Measurements from ENCODE around the gene NDEL1.

Gene NDEL1

DNA sequence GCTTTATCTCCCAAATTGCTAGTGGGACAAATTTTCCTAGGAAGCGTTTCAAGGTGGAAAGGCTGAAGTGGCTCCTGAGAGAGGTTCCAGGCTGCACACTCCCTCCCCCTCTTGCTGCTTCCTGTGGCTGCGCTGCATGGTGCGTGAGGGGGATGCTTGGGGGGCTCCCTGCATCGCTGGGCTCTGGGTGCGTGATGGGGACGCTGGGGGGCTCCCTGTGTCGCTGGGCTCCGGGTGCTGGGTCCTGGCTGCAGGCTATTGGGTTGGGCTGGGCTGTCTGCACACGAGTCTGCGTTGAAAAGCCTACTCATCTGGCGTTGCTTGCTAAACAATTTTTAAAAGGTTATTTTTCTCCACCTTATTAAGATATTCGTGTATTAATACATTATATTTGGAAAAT, 30.1 kb downstream of the NDEL1 start:
- ChIA-PET POLR2A (no interaction called here), CTCF (interaction anchor here (1.1 kb wide), 1 partner anchor 281 kb away, joined by 3 read pairs; no protein-coding TSS in a partner anchor)
- H3K27ac ChIP-seq (ENCODE audit: extremely low read depth, low read depth, low read length) = no peak overlapping the region

DNA sequence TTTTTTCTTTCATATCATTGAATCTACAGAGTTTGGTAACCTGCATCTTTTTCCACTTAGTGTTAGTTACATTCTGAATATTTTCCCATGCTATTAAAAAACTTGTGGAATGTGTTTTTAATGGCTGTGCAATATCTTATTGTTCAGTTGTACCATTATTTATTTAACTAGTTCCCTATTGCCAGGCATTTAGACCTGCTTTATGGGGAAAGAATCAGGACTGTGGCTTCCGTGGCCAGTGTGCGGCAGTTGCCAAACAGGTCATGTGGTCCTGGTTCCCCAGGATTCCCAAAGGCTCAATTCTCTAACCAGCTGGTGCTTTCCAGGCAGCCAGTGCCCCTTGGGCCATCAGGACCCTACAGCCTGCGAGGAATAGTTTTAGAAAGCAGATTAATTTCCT, 30.8 kb downstream of the NDEL1 start:
- ChIA-PET POLR2A (no interaction called here), CTCF (no interaction called here)
- TF ChIP-seq ZNF302 (tag by site-specific recombination; IDR thresholded peaks at IDR 0.05; ENCODE audit: low read depth) (no peak), ZNF112 (tag by site-specific recombination; IDR thresholded peaks at IDR 0.05) (no peak), ZNF48 (tag by site-specific recombination; IDR thresholded peaks at IDR 0.05) (no peak), ZNF23 (tag by site-specific recombination; IDR thresholded peaks at IDR 0.05; ENCODE audit: borderline replicate concordance) (no peak), ZNF202 (tag by site-specific recombination; IDR thresholded peaks at IDR 0.05; ENCODE audit: borderline replicate concordance) (no peak)
- TF ChIP-seq, protein P1, sequence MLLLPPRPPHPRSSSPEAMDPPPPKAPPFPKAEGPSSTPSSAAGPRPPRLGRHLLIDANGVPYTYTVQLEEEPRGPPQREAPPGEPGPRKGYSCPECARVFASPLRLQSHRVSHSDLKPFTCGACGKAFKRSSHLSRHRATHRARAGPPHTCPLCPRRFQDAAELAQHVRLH (tag by site-specific recombination; IDR thresholded peaks at IDR 0.05) = no peak
- TF ChIP-seq, protein P2, sequence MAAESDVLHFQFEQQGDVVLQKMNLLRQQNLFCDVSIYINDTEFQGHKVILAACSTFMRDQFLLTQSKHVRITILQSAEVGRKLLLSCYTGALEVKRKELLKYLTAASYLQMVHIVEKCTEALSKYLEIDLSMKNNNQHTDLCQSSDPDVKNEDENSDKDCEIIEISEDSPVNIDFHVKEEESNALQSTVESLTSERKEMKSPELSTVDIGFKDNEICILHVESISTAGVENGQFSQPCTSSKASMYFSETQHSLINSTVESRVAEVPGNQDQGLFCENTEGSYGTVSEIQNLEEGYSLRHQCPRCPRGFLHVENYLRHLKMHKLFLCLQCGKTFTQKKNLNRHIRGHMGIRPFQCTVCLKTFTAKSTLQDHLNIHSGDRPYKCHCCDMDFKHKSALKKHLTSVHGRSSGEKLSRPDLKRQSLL (tag by site-specific recombination; IDR thresholded peaks at IDR 0.05) = no peak
- Histone ChIP-seq H3K27ac (ENCODE audit: extremely low read depth, low read depth, low read length) (no peak overlapping the region), H3K36me3 (ENCODE audit: control insufficient read depth in 2 of 2, insufficient read depth in 1 of 2, low read length in 2 of 2) (peaks cover 4 to 83% of the 10 kb centered on the region in 2 experiments), H3K9me3 (ENCODE audit: control insufficient read depth, insufficient read depth, low read depth, low read length) (no peaks in the 10 kb centered on the region), H3K4me1 (ENCODE audit: control insufficient read depth, insufficient read depth, low read length) (no peaks in the 10 kb centered on the region), H3K4me3 (ENCODE audit: low read depth, low read length) (no peak overlapping the region)

More for the DNA sequence above, 30.1 kb downstream of the NDEL1 start:
- Histone ChIP-seq H3K9me3 (ENCODE audit: control insufficient read depth, insufficient read depth, low read depth, low read length) (no peaks in the 10 kb centered on the region), H3K36me3 (ENCODE audit: control insufficient read depth in 2 of 2, insufficient read depth in 1 of 2, low read length in 2 of 2) (peaks cover 11 to 85% of the 10 kb centered on the region in 2 experiments), H3K4me1 (ENCODE audit: control insufficient read depth, insufficient read depth, low read length) (no peaks in the 10 kb centered on the region), H3K4me3 (ENCODE audit: low read depth, low read length) (no peak overlapping the region)
- TF ChIP-seq ZNF600 (tag by site-specific recombination; IDR thresholded peaks at IDR 0.05) (no peak), ZNF302 (tag by site-specific recombination; IDR thresholded peaks at IDR 0.05; ENCODE audit: low read depth) (no peak), KLF9 (tag by site-specific recombination; IDR thresholded peaks at IDR 0.05; ENCODE audit: low read depth) (no peak)
- TF ChIP-seq, protein P3, sequence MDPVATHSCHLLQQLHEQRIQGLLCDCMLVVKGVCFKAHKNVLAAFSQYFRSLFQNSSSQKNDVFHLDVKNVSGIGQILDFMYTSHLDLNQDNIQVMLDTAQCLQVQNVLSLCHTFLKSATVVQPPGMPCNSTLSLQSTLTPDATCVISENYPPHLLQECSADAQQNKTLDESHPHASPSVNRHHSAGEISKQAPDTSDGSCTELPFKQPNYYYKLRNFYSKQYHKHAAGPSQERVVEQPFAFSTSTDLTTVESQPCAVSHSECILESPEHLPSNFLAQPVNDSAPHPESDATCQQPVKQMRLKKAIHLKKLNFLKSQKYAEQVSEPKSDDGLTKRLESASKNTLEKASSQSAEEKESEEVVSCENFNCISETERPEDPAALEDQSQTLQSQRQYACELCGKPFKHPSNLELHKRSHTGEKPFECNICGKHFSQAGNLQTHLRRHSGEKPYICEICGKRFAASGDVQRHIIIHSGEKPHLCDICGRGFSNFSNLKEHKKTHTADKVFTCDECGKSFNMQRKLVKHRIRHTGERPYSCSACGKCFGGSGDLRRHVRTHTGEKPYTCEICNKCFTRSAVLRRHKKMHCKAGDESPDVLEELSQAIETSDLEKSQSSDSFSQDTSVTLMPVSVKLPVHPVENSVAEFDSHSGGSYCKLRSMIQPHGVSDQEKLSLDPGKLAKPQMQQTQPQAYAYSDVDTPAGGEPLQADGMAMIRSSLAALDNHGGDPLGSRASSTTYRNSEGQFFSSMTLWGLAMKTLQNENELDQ (tag by site-specific recombination; IDR thresholded peaks at IDR 0.05; ENCODE audit: low read depth) = no peak

DNA sequence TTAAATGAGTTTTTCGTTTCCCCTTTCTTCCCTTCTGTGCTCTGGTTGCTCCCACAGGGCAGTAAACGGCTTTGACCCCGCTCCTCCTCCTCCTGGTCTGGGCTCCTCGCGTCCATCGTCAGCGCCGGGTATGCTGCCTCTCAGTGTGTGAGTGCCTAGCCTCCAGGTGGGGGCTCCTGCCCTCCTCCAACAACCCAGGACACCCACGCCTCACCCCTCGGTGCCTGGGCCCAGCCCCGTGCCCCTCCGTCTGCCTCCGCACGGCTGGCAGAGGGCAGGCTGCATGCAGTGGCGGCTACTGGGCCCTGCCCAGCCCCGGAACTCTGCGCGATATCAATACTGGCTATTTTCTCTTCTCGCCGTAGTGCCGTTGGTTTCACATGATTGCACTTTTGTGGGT, 31.2 kb downstream of the NDEL1 start:
- ChIA-PET CTCF (interaction anchor here (1.0 kb wide), 1 partner anchor 57 kb away, joined by 4 read pairs; no protein-coding TSS in a partner anchor), POLR2A (no interaction called here)
- Histone ChIP-seq H3K4me3 (ENCODE audit: low read depth, low read length) (no peak overlapping the region), H3K36me3 (ENCODE audit: control insufficient read depth in 2 of 2, insufficient read depth in 1 of 2, low read length in 2 of 2) (peaks cover under 1 to 83% of the 10 kb centered on the region in 2 experiments; a peak in 2 of 3 replicates), H3K4me1 (ENCODE audit: control insufficient read depth, insufficient read depth, low read length) (no peaks in the 10 kb centered on the region), H3K9me3 (ENCODE audit: control insufficient read depth, insufficient read depth, low read depth, low read length) (no peaks in the 10 kb centered on the region), H3K27ac (ENCODE audit: extremely low read depth, low read depth, low read length) (no peak overlapping the region)
- TF ChIP-seq ZNF202 (tag by site-specific recombination; IDR thresholded peaks at IDR 0.05; ENCODE audit: borderline replicate concordance) = no peak
- no peak for TF ChIP-seq ZBTB1 (tag by site-specific recombination; IDR thresholded peaks at IDR 0.05)
- no peak for TF ChIP-seq TRIM28 (IDR thresholded peaks at IDR 0.05; ENCODE audit: borderline replicate concordance, low read length)
- TF ChIP-seq, protein P4, sequence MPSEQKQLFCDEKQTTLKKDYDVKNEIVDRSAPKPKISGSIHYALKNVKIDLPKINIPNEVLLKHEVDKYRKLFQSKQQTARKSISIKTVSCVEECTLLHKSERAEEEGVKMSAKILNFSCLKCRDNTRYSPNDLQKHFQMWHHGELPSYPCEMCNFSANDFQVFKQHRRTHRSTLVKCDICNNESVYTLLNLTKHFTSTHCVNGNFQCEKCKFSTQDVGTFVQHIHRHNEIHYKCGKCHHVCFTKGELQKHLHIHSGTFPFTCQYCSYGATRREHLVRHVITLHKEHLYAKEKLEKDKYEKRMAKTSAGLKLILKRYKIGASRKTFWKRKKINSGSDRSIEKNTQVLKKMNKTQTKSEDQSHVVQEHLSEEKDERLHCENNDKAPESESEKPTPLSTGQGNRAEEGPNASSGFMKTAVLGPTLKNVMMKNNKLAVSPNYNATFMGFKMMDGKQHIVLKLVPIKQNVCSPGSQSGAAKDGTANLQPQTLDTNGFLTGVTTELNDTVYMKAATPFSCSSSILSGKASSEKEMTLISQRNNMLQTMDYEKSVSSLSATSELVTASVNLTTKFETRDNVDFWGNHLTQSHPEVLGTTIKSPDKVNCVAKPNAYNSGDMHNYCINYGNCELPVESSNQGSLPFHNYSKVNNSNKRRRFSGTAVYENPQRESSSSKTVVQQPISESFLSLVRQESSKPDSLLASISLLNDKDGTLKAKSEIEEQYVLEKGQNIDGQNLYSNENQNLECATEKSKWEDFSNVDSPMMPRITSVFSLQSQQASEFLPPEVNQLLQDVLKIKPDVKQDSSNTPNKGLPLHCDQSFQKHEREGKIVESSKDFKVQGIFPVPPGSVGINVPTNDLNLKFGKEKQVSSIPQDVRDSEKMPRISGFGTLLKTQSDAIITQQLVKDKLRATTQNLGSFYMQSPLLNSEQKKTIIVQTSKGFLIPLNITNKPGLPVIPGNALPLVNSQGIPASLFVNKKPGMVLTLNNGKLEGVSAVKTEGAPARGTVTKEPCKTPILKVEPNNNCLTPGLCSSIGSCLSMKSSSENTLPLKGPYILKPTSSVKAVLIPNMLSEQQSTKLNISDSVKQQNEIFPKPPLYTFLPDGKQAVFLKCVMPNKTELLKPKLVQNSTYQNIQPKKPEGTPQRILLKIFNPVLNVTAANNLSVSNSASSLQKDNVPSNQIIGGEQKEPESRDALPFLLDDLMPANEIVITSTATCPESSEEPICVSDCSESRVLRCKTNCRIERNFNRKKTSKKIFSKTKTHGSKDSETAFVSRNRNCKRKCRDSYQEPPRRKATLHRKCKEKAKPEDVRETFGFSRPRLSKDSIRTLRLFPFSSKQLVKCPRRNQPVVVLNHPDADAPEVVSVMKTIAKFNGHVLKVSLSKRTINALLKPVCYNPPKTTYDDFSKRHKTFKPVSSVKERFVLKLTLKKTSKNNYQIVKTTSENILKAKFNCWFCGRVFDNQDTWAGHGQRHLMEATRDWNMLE (tag by site-specific recombination; conservative IDR thresholded peaks at IDR 0.05; ENCODE audit: low read depth) = no peak
- TF ChIP-seq, protein P5, sequence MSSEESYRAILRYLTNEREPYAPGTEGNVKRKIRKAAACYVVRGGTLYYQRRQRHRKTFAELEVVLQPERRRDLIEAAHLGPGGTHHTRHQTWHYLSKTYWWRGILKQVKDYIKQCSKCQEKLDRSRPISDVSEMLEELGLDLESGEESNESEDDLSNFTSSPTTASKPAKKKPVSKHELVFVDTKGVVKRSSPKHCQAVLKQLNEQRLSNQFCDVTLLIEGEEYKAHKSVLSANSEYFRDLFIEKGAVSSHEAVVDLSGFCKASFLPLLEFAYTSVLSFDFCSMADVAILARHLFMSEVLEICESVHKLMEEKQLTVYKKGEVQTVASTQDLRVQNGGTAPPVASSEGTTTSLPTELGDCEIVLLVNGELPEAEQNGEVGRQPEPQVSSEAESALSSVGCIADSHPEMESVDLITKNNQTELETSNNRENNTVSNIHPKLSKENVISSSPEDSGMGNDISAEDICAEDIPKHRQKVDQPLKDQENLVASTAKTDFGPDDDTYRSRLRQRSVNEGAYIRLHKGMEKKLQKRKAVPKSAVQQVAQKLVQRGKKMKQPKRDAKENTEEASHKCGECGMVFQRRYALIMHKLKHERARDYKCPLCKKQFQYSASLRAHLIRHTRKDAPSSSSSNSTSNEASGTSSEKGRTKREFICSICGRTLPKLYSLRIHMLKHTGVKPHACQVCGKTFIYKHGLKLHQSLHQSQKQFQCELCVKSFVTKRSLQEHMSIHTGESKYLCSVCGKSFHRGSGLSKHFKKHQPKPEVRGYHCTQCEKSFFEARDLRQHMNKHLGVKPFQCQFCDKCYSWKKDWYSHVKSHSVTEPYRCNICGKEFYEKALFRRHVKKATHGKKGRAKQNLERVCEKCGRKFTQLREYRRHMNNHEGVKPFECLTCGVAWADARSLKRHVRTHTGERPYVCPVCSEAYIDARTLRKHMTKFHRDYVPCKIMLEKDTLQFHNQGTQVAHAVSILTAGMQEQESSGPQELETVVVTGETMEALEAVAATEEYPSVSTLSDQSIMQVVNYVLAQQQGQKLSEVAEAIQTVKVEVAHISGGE (tag by site-specific recombination; conservative IDR thresholded peaks at IDR 0.05; ENCODE audit: low read depth) = no peak

All from HEK293 (cell line).